Activated T-helper 17 cell treated with anti-CD3 and anti-CD28 coated beads, Interleukin-2, amount 50 U/mL, for 72 hours (primary cell): ENCODE measurements around the gene SDK2. TPM values are rescaled to one million over a fixed set of nuclear protein-coding genes. Genes with fewer than 3 reads are reported as not detected.

Experiments
- ATAC-seq: fragments of 150-1000 bp; cut with Tn5 transposase; replicated peaks from 2 replicates; pipeline ENCODE4 v1.10.0; 2021; ENCODE audit warnings: mild to moderate bottlenecking, moderate library complexity
- H3K27ac Mint-ChIP-seq: one replicate; pipeline ENCODE4 v1.8.0; 2022; ENCODE audit warnings: mixed read lengths
- H3K27me3 Mint-ChIP-seq: one replicate; pipeline ENCODE4 v1.8.0; 2022; ENCODE audit warnings: mixed read lengths
- H3K36me3 Mint-ChIP-seq: one replicate; pipeline ENCODE4 v1.8.0; 2022; ENCODE audit warnings: low read depth, mild to moderate bottlenecking, mixed read lengths
- H3K4me1 Mint-ChIP-seq: one replicate; pipeline ENCODE4 v1.8.0; 2022; ENCODE audit warnings: mixed read lengths
- H3K4me3 Mint-ChIP-seq: one replicate; pipeline ENCODE4 v1.8.0; 2022; ENCODE audit warnings: mild to moderate bottlenecking, mixed read lengths
- H3K9me3 Mint-ChIP-seq: one replicate; pipeline ENCODE4 v1.8.0; 2022; ENCODE audit warnings: mixed read lengths
- total RNA-seq, 2 donors: library from RNA; stranded (reverse); gene quantifications; one replicate each; pipeline ENCODE4 v1.2.3, GENCODE V29; 2022

Gene SDK2
- total RNA-seq, 2 donors from 2014 or later, result 0.19 to 0.26 TPM

GRCh38 chr17:73534209-73534909, 109.9 kb downstream of the SDK2 start:
- Mint-ChIP-seq H3K4me1 (no peaks in the 10 kb centered on the region), H3K4me3 (no peak overlapping the region), H3K9me3 (no peaks in the 10 kb centered on the region), H3K36me3 (no peaks in the 10 kb centered on the region), H3K27me3 (no peaks in the 10 kb centered on the region), H3K27ac (no peak overlapping the region)
- ATAC-seq, result no peak

GRCh38 chr17:73533781-73534180, 110.5 kb downstream of the SDK2 start:
- ATAC-seq, result no peak
- no peak overlapping the region for H3K4me3 Mint-ChIP-seq
- no peaks in the 10 kb centered on the region for H3K9me3 Mint-ChIP-seq
- H3K27ac Mint-ChIP-seq, result no peak overlapping the region
- H3K4me1 Mint-ChIP-seq, result no peaks in the 10 kb centered on the region
- H3K36me3 Mint-ChIP-seq, result no peaks in the 10 kb centered on the region
- no peaks in the 10 kb centered on the region for H3K27me3 Mint-ChIP-seq

GRCh38 chr17:73533127-73533526, 111.1 kb downstream of the SDK2 start:
- no peaks in the 10 kb centered on the region for H3K4me1 Mint-ChIP-seq
- no peak overlapping the region for H3K27ac Mint-ChIP-seq
- H3K4me3 Mint-ChIP-seq, result no peak overlapping the region
- H3K9me3 Mint-ChIP-seq, result no peaks in the 10 kb centered on the region
- no peaks in the 10 kb centered on the region for H3K27me3 Mint-ChIP-seq
- ATAC-seq, result no peak
- no peaks in the 10 kb centered on the region for H3K36me3 Mint-ChIP-seq

- H3K4me1 Mint-ChIP-seq, result no peaks in the 10 kb centered on the region
- no peak for ATAC-seq
- no peak overlapping the region for H3K4me3 Mint-ChIP-seq
- no peak overlapping the region for H3K27ac Mint-ChIP-seq
- no peaks in the 10 kb centered on the region for H3K27me3 Mint-ChIP-seq
- no peaks in the 10 kb centered on the region for H3K36me3 Mint-ChIP-seq
- no peaks in the 10 kb centered on the region for H3K9me3 Mint-ChIP-seq
Observed at GRCh38 chr17:73532421-73532901, 111.8 kb downstream of the SDK2 start.

- Mint-ChIP-seq H3K4me1 (no peaks in the 10 kb centered on the region), H3K4me3 (no peak overlapping the region)
Observed at GRCh38 chr17:73531158-73531557, 113.1 kb downstream of the SDK2 start.

GRCh38 chr17:73528679-73529078, 115.6 kb downstream of the SDK2 start:
- Mint-ChIP-seq H3K4me1 (no peaks in the 10 kb centered on the region), H3K27ac (no peak overlapping the region), H3K27me3 (no peaks in the 10 kb centered on the region), H3K9me3 (no peaks in the 10 kb centered on the region), H3K36me3 (no peaks in the 10 kb centered on the region), H3K4me3 (no peak overlapping the region)
- ATAC-seq, result no peak

More at GRCh38 chr17:73531158-73531557, 113.1 kb downstream of the SDK2 start:
- Mint-ChIP-seq H3K27ac (no peak overlapping the region), H3K27me3 (no peaks in the 10 kb centered on the region), H3K9me3 (no peaks in the 10 kb centered on the region), H3K36me3 (no peaks in the 10 kb centered on the region)
- ATAC-seq, result no peak

- Mint-ChIP-seq H3K27me3 (no peaks in the 10 kb centered on the region), H3K36me3 (no peaks in the 10 kb centered on the region), H3K9me3 (no peaks in the 10 kb centered on the region), H3K27ac (no peak overlapping the region), H3K4me1 (no peaks in the 10 kb centered on the region), H3K4me3 (no peak overlapping the region)
- no peak for ATAC-seq
Observed at GRCh38 chr17:73526952-73527351, 117.3 kb downstream of the SDK2 start.

- H3K36me3 Mint-ChIP-seq, result no peaks in the 10 kb centered on the region
- no peaks in the 10 kb centered on the region for H3K27me3 Mint-ChIP-seq
- no peaks in the 10 kb centered on the region for H3K9me3 Mint-ChIP-seq
- H3K27ac Mint-ChIP-seq, result no peak overlapping the region
- no peak overlapping the region for H3K4me3 Mint-ChIP-seq
- H3K4me1 Mint-ChIP-seq, result no peaks in the 10 kb centered on the region
- no peak for ATAC-seq
Observed at GRCh38 chr17:73524941-73525679, 119.1 kb downstream of the SDK2 start.

GRCh38 chr17:73522696-73523095, 121.5 kb downstream of the SDK2 start:
- Mint-ChIP-seq H3K9me3 (no peaks in the 10 kb centered on the region), H3K4me3 (no peak overlapping the region), H3K27ac (no peak overlapping the region), H3K36me3 (no peaks in the 10 kb centered on the region), H3K27me3 (no peaks in the 10 kb centered on the region), H3K4me1 (no peaks in the 10 kb centered on the region)
- no peak for ATAC-seq

- Mint-ChIP-seq H3K4me3 (no peak overlapping the region), H3K9me3 (no peaks in the 10 kb centered on the region), H3K36me3 (no peaks in the 10 kb centered on the region), H3K27me3 (no peaks in the 10 kb centered on the region), H3K27ac (no peak overlapping the region), H3K4me1 (no peaks in the 10 kb centered on the region)
- ATAC-seq, result no peak
Observed at GRCh38 chr17:73522107-73522506, 122.1 kb downstream of the SDK2 start.

- no peak for ATAC-seq
- no peaks in the 10 kb centered on the region for H3K36me3 Mint-ChIP-seq
- H3K9me3 Mint-ChIP-seq, result no peaks in the 10 kb centered on the region
- no peaks in the 10 kb centered on the region for H3K27me3 Mint-ChIP-seq
- no peak overlapping the region for H3K27ac Mint-ChIP-seq
- H3K4me1 Mint-ChIP-seq, result no peaks in the 10 kb centered on the region
- H3K4me3 Mint-ChIP-seq, result no peak overlapping the region
Observed at GRCh38 chr17:73521376-73521775, 122.9 kb downstream of the SDK2 start.

- no peaks in the 10 kb centered on the region for H3K9me3 Mint-ChIP-seq
- ATAC-seq, result no peak
Observed at GRCh38 chr17:73520369-73520761, 123.9 kb downstream of the SDK2 start.

GRCh38 chr17:73519714-73520368, 124.4 kb downstream of the SDK2 start:
- Mint-ChIP-seq H3K36me3 (no peaks in the 10 kb centered on the region), H3K4me3 (no peak overlapping the region), H3K27me3 (no peaks in the 10 kb centered on the region), H3K4me1 (no peaks in the 10 kb centered on the region), H3K9me3 (no peaks in the 10 kb centered on the region), H3K27ac (no peak overlapping the region)
- no peak for ATAC-seq

More at GRCh38 chr17:73520369-73520761, 123.9 kb downstream of the SDK2 start:
- Mint-ChIP-seq H3K27me3 (no peaks in the 10 kb centered on the region), H3K36me3 (no peaks in the 10 kb centered on the region), H3K4me1 (no peaks in the 10 kb centered on the region), H3K27ac (no peak overlapping the region), H3K4me3 (no peak overlapping the region)

GRCh38 chr17:73519011-73519410, 125.2 kb downstream of the SDK2 start:
- Mint-ChIP-seq H3K27ac (no peak overlapping the region), H3K36me3 (no peaks in the 10 kb centered on the region), H3K9me3 (no peaks in the 10 kb centered on the region), H3K4me3 (no peak overlapping the region), H3K4me1 (no peaks in the 10 kb centered on the region), H3K27me3 (no peaks in the 10 kb centered on the region)
- ATAC-seq, result no peak

- Mint-ChIP-seq H3K9me3 (no peaks in the 10 kb centered on the region), H3K27ac (no peak overlapping the region), H3K36me3 (no peaks in the 10 kb centered on the region), H3K4me1 (no peaks in the 10 kb centered on the region), H3K4me3 (no peak overlapping the region), H3K27me3 (no peaks in the 10 kb centered on the region)
- ATAC-seq, result no peak
Observed at GRCh38 chr17:73516431-73516830, 127.8 kb downstream of the SDK2 start.
